GM19099 (cell line): ENCODE measurements around the gene TLR10.

Experiments used
- POLR2A ChIP-seq: IDR thresholded peaks from 3 replicates; pipeline ENCODE4 v1.6.1; 2011; ENCODE audit warnings: low read depth; ENCODE audit not compliant: insufficient read length; ENCODE audit errors: extremely low read depth

TLR10 gene

DNA sequence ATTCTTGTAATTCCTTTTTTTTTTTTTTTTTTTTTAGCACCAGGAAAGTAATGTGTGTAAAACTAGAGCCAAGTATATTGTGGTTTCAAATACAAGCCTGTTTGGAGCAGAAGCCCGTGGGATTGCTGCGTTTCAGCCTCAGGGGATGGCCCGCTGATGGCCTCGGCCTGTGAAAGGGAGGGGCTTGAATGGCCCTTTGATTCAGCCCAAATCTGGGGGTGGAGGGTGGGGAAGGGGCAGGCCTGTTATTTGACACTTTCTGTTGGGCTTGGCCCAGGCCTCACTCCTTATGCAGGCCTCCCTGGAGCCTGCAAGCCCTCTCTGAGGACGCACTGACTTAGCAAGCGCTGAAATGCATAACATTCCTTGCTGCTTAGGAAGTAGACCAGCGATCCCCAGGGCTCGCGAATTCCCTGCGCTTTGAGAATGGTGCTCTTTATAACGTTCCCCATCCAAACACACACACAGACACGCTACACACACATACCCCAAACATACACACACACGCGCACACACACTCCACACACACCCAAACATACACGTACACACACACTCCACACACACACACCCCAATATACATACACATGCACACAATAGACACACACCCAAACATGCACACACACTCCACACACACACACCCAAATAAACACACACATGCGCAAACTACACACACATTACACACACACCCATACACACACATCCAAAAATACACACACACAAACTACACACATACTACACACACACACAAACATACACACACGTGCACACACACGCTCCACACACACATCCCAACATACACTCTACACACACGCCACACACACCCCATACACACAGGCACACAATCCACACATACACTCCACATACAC, 29.6 kb downstream of the TLR10 start:
- no peak for TF ChIP-seq POLR2A

DNA sequence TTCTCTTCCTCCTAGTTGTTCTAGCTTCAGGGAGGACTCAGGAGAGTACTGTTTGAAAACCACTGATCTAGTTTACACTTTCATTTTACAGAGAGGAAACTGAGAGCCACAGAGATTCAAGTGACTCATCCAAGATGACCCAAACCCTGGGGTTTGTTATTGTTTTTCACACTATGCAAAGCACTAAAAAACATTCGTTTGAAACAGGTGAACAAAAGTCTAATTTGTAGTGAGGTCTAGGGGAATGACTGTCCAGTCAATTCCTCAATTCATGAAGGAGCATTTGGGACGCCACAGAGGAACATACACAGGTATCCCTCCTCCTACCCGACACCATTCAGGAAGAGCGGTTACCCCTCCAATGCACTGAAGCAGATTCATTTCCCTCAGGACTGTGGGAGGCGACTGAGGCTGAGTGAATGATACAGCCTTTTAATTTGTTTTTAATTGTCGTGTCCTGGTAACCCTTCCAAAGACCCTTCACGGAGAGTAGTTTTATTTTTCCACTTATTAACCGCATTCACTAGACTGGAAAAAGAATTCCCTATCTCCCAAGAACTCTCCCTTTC, 30.3 kb downstream of the TLR10 start:
- TF ChIP-seq POLR2A = no peak

DNA sequence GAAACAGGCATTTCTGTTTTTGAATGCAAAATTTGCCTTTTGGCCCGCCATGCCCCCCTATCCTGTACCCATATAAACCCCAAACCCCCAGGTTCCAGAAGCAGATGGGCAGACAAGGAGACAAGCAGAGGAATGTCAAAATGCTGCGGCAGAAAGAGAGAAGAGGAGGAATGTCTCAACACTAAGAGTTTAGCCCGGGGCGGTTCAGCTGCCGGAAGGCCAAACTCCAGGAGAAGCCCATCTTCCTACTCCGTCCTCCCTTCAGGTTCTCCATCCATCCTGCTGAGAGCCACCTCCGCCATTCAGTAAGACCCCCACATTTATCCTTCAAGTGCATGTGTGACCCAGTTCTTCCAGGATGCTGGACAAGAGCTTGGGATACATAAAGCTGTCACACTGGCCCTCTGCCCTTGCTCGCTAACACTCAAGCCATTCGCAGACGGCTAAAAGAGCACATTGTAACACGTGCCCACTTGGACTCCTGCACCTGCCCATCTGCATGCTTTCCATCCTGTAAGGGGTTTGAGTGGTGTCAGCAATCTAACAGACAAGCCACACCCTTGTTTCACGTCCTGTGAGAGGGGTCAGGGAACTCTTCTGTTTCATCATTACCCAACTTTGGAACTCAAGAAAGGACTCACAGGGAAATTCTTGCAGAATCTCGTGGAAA, 31.3 kb downstream of the TLR10 start:
- TF ChIP-seq POLR2A = no peak

DNA sequence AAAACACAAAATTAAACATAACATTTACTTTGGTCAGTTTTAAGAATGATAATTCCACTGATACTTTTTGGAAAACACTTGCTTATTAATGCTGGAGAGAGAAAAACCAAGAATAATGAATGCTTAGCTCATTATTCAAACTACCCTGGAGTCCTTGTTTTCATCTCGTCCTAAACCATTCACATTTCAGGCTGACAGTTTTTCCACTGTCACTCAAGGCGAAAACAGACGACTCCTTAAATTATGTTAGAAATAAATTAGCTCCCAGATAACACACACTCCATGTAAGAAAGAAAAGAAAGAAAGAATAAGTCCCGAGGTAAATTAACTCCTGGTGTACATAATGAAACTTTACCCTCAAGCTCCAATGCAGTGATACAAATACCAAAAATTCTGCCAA, 33.5 kb downstream of the TLR10 start:
- no peak for TF ChIP-seq POLR2A

DNA sequence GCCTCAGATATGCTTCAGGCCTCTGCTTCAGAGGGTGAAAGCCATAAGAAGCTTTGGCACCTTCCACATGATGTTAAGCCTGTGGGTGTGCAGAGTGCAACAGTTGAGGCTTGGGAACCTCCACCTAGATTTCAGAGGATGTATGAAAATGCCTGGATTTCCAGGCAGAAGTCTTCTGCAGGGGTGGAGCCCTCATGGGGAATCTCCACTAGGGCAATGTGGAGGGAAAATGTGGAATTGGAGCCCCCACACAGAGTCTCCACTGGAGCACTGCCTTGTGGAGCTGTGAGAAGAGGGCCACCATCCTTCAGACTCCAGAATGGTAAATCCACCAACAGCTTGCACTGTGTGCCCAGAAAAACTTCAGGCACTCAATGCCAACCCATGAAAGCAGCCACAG, 35.2 kb downstream of the TLR10 start:
- TF ChIP-seq POLR2A = no peak

- no peak for TF ChIP-seq POLR2A
Observed at GRCh38 chr4:38745881-38746280, 36.9 kb downstream of the TLR10 start.

DNA sequence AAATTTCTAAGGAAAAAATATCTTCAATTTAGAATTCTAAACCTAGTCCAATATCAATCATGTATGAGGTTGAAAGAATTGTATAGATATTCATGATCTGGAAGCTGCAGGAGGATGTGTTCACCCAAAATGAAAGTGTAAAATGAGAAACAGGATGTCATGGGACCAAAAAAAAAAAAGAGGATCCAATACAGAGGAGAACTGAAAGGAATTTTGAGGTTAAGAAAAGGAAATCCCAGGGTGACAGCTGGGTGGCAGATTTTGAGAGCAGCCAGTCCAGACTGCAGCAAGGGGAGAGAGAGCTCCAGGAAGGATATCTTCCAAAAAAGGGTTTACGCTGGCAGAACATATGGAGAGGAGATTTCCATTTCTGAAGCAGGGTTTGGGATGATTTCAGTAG, 38.9 kb downstream of the TLR10 start:
- no peak for TF ChIP-seq POLR2A

GRCh38 chr4:38740303-38740702, 42.5 kb downstream of the TLR10 start:
- no peak for TF ChIP-seq POLR2A

DNA sequence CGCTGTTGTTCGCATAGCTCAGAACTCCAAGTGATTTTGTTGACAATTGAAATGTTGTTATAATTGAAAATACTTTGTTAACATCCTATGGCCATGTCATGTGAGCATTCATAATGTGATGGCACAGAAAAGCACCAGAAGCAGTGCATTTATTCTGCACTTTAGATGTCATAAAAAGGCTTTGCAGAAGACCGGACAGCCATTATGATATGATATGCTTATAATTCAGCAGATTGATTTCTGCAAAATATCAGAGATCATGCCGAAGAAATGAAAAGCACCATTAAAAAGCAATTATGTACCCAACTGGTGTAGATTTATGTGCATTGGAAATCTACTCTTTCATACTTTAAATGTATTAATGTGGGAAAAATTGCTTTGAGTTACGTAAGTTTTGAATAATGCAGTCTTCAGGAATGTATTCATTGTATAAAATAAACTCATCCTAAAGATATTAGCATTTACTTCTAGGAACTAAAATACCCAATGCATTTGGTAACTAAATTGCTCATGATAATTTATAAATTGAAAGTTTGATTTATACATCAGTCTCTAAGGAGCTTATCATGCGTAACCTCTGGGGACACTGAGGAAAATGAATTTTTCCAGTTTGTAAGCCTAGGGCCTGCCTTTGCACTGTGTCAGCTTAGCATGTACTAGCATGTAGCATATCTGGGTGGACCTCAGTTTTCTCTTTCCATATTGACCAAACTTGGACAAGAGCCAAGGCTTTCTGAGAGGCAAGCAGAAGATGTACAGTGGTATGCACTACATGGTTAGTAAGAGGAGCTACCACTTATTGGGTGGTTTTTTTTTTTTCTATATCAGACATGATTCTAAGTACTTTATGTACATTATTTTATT, 43.6 kb downstream of the TLR10 start:
- TF ChIP-seq POLR2A = no peak

GRCh38 chr4:38735870-38736269, 46.9 kb downstream of the TLR10 start:
- TF ChIP-seq POLR2A = no peak

DNA sequence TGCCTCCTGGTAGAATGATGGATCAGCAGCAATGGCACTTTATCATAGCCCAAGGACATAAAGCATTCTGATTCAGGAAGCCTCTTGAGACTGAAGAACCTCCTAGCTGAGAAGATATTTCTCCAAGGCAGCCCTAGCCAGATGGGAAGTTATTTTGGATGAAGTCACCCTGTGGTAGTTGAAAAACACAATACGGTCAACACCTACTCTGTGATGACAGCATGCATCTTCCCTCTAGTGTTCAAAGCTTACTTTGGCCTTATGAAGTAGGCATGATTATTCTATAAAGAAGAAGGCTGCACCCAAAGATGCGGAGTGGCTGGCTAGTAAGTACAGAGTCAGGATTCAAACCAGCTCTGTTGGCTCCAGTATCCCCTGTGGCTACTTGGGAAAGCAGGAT, 47.9 kb downstream of the TLR10 start:
- TF ChIP-seq POLR2A = no peak

GRCh38 chr4:38734446-38734845, 48.3 kb downstream of the TLR10 start:
- TF ChIP-seq POLR2A = no peak

- TF ChIP-seq POLR2A = no peak
Observed at GRCh38 chr4:38733663-38734062, 49.1 kb downstream of the TLR10 start.

DNA sequence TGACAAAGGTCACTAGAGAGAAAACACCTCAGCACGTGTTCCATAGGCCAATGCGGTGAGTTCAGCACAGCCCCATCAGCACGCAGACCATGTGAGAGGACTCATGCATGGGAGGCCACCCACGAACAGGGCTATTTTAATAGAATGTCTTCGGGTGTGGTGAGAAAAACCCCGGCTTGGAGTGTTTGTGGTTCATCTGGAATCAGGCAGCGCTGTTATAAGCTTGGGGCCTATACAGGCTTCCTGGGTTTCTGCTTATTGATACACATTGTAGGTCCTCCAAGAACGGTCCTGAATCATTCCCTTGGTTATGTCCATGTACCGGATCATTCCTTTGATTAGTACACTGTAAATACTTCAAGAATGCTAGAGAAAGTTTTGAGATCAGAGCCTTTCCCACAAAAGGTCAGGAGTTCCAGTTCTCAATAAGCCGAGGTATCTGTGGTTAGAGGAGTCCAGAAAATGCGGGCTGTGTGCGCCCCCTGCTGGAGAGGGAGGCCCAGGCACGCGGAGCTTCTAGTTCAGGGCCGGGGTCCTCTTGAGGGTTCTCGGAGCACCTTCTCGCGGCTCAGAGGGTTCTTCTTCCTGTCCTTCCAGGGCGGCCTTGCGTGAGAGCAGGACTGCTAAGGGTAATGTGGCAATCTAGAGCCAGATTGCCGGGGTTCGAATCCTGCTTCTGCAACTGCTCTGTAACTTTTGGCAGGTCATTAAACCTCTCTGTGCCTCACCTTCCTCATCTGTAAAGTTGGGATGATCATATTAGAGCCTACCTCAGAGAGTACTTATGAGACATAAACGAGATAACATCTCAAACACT, 51.8 kb downstream of the TLR10 start:
- TF ChIP-seq POLR2A = no peak

GRCh38 chr4:38730493-38730829, 52.3 kb downstream of the TLR10 start:
- no peak for TF ChIP-seq POLR2A

DNA sequence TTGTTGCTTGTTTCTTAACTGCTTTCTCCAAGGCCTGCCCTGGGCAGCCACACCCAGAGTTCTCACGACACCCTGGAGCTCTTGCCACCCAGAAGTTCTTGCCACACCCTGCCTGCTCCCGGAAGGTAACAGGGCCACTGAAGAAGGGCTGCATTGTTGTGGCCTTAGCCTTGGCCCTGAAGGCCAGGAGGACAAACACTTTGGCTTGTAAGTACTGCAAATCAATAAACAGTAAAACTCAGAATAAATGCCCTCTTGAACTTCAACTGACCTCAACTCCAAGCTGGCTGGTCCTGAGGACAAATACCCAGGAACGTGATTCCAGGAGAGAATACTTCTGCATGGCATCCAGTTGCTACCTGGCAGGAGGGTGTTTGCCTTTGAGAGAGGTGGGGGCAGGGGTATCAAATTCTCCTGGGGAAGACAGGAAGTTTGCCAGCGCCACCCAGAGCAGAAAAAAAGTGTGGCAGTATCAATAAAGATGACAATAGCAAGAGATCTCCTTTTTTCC, 54.1 kb downstream of the TLR10 start:
- no peak for TF ChIP-seq POLR2A
